HG02884 (cell line): ENCODE data around the gene IFNGR2.

Source experiments
- ATAC-seq: cut with Tn5 transposase; IDR thresholded peaks from one replicate; pipeline ENCODE4 v1.9.1; 2021; ENCODE audit warnings: mild to moderate bottlenecking, moderate library complexity; ENCODE audit not compliant: unreplicated experiment

The IFNGR2 gene

DNA sequence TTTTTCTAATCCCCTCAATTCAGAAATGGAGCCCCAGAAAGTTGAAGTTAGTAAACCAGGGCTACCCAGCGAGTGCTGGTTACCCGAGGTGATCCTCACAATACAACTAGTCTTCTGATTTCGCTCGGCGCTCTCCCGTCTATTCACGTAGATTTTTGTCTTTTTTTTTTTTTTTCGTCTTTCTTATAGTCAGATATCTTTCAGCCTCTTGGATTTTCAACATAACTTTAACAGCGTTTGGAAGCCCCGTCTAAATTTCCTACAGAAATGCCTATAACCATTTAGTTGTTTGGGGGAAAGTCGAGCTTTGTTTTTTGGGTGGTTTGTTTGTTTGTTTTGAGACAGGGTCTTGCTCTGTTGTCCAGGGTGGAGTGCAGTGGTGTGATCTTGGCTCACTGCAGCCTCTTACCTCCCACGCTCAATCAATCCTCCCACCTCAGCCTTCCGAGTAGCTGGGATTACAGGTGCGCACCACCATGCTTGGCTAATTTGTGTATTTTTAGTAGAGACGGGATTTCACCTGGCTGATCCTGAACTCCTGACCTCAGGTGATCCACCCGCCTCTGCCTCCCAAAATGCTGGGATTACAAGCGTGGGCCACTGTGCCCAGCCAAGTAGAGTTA lies 77.4 kb downstream of the IFNGR2 start:
- no peak for ATAC-seq

DNA sequence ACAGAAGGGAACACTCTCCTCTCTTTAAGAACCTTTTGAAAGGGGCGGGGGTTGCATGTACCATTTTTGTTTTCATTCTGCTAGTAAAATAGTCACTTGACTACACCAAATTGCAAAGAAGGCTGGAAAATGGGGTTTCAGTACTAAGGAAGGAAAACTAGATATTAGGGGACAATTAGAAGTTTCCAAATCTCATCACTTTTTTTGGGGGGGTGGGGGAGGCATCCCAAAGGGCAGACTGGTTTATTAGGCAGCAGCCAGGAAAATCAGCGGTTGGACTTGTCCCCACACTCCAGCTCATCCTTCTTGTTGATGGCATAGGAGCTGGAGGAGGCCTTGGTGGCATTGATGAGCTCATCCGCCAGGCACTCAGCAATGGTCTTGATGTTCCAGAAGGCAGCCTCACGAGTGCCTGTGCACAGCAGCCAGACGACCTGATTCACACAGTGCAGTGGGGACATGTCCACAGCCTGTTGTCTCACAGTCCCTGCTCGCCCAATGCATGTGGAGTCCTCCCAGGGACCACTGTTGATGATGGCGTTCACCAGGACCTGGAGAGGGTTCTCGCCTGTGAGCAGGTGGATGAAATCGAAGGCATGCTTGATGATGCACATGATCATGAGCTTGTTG lies 78.2 kb downstream of the IFNGR2 start:
- ATAC-seq, result no peak
